ENCODE results near the gene S100A9.

Gene S100A9

GRCh38 chr1:153387001-153387400 lies 29.3 kb downstream of the S100A9 start:
- TF ChIP-seq Cebpa-rat (IDR thresholded peaks at IDR 0.05), result no peak
- Histone ChIP-seq H3K9me3 (0 out of 2 replicates have a peak, but pooled peaks cover 12% of the 10 kb centered on the region), H3K4me2 (peak overlapping the region; percentile 61; the same call in 1 of the 2 replicates), H3K9ac (no peak overlapping the region), H3K4me3 (no peak overlapping the region), H3K27ac (no peak overlapping the region), H3K27me3 (no peaks in the 10 kb centered on the region), H3K36me3 (no peaks in the 10 kb centered on the region), H3K4me1 (peaks cover 19% of the 10 kb centered on the region), H4K20me1 (no peaks in the 10 kb centered on the region)

DNA sequence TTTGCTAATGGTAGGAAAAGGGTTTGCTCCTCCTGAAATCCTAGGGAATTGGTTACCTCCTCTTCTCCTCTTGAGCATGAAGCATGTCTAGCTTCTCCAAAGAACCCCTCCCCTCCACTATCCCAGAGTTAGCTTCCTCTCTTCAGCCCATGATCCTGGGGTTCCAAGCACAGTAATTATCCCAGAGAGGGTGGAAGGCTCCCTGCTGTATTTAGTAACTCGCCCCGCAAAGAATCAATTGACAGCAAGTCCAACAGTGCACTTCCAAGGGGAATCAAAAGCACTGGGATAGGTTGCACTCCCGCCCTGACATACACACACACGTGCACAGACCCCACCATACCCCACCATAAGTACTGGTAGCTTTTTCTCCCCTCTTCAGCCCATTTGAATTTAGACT lies 30.1 kb downstream of the S100A9 start:
- Histone ChIP-seq H3K9ac (no peak overlapping the region), H3K27me3 (no peaks in the 10 kb centered on the region)

GRCh38 chr1:153389401-153389800 lies 31.7 kb downstream of the S100A9 start:
- no peak for TF ChIP-seq Cebpa-rat (IDR thresholded peaks at IDR 0.05)
- Histone ChIP-seq H3K4me1 (peaks cover 25% of the 10 kb centered on the region), H3K4me3 (no peak overlapping the region), H3K36me3 (no peaks in the 10 kb centered on the region), H3K9me3 (no peaks in the 10 kb centered on the region), H3K4me2 (no peak overlapping the region), H3K27ac (no peak overlapping the region), H3K27me3 (no peaks in the 10 kb centered on the region), H3K9ac (no peak overlapping the region), H4K20me1 (no peaks in the 10 kb centered on the region)

More for the DNA sequence above, 30.1 kb downstream of the S100A9 start:
- Histone ChIP-seq H3K36me3 (no peaks in the 10 kb centered on the region), H3K9me3 (0 out of 2 replicates have a peak, but pooled peaks cover 4% of the 10 kb centered on the region), H3K4me2 (no peak overlapping the region), H3K4me1 (peaks cover 19% of the 10 kb centered on the region), H3K4me3 (no peak overlapping the region), H3K27ac (no peak overlapping the region), H4K20me1 (no peaks in the 10 kb centered on the region)
- no peak for TF ChIP-seq Cebpa-rat (IDR thresholded peaks at IDR 0.05)

DNA sequence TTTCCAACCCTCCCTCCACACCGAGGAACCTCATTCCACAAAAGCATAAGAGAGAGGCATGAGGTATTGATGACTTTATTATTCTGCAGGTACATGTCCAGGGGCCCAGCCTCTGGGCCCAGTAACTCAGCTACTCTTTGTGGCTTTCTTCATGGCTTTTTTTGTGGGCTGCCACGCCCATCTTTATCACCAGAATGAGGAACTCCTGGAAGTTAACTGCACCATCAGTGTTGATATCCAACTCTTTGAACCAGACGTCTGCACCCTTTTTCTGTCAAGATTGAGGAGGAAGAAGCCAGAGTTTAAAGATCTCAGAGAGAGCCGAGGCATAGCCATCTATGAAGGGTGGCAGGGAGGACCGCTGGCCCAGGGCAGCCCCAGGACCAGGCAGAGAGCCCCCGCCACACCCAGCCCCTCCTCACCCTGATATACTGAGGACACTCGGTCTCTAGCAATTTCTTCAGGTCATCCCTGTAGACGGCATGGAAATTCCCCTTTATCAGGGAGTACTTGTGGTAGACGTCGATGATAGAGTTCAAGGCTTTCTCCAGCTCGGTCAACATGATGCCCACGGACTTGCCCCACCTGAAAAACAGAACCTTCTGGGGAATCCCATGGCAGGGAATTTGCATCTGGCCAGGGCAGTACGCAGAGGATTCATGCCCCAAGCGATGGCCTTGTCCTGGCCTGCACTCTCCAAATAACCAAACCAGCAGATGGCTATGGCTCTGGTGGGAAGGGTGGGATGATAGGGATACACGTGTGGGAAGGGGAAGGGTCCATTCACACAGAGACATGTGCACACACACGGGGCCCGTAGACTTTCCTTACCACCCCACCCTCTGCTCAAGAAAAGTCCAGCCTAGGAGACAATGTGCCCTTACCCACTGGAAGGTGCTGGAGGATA lies 32.6 kb downstream of the S100A9 start:
- no peak overlapping the region for H3K27ac ChIP-seq
- no peak for TF ChIP-seq Cebpa-rat (IDR thresholded peaks at IDR 0.05)
- no peak overlapping the region for H3K4me2 ChIP-seq
- no peaks in the 10 kb centered on the region for H3K36me3 ChIP-seq
- H3K4me3 ChIP-seq, result no peak overlapping the region
- H4K20me1 ChIP-seq, result no peaks in the 10 kb centered on the region
- H3K9me3 ChIP-seq, result no peaks in the 10 kb centered on the region
- H3K4me1 ChIP-seq, result peaks cover 34% of the 10 kb centered on the region
- H3K27me3 ChIP-seq, result no peaks in the 10 kb centered on the region
- no peak overlapping the region for H3K9ac ChIP-seq

- Histone ChIP-seq H3K9me3 (no peaks in the 10 kb centered on the region), H3K9ac (no peak within 1 kb of the TSS), H3K4me3 (no peak within 1 kb of the TSS), H3K36me3 (no peaks in the 10 kb centered on the region), H3K27ac (no peak within 1 kb of the TSS), H3K27me3 (no peaks in the 10 kb centered on the region), H3K4me2 (no peak within 1 kb of the TSS), H4K20me1 (no peaks in the 10 kb centered on the region), H3K4me1 (peaks cover 38% of the 10 kb centered on the region)
- TF ChIP-seq Cebpa-rat (IDR thresholded peaks at IDR 0.05), result no peak
Measured at GRCh38 chr1:153390938-153391710, 33.5 kb downstream of the S100A9 start, which contains the start of gene S100A8. S100A8 (minus strand) TSS chr1:153391073; CDS start chr1:153390535, 538 bp downstream.

GRCh38 chr1:153392258-153392657 lies 34.6 kb downstream of the S100A9 start:
- Histone ChIP-seq H3K4me1 (peaks cover 42% of the 10 kb centered on the region), H3K27ac (no peak overlapping the region), H3K36me3 (no peaks in the 10 kb centered on the region), H3K9me3 (no peaks in the 10 kb centered on the region), H4K20me1 (no peaks in the 10 kb centered on the region), H3K4me2 (no peak overlapping the region), H3K27me3 (no peaks in the 10 kb centered on the region), H3K4me3 (no peak overlapping the region), H3K9ac (no peak overlapping the region)
- TF ChIP-seq Cebpa-rat (IDR thresholded peaks at IDR 0.05), result no peak

DNA sequence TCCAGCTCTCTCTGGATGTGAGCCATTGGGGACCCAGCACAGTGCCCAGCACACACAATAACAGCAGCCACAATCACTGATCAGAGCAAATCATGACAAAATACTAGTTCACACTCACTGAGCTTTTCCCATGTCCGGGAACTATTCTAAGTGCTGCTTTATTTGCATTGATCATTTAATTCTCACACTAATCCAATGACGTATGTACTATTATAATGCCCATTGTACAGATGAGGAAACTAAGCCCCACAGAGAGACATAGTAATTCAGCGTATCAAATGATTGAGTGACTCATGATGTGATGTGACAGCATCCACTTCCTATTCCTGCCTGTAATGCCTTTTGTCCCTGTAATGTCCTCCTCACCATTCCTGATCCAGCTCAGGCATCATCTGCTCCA lies 35.2 kb downstream of the S100A9 start:
- Histone ChIP-seq H3K9ac (no peak overlapping the region), H4K20me1 (no peaks in the 10 kb centered on the region)

DNA sequence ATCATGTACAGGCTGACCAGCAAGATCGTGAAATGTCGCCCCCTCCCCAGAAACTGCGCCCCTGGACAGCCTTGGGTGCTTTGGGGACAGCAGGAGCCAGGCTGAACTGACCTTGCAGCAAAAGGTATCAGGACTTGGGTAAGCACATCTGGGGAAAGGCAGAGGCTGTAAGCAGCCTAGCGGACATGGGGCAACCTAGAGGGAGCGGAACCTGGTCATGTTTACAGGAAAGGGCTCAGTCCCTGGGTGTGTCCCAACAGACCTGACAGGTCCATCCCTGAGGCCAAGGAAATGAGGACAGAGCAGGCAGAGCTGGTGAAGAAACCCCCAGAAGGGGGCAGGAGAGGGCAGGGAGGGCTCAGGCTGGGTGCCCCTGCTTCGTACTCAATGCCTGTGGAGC lies 36.3 kb downstream of the S100A9 start:
- no peaks in the 10 kb centered on the region for H3K9me3 ChIP-seq
- peaks cover 50% of the 10 kb centered on the region for H3K4me1 ChIP-seq
- no peaks in the 10 kb centered on the region for H3K27me3 ChIP-seq
- peak overlapping the region; percentile 76 for H3K4me2 ChIP-seq
- H3K36me3 ChIP-seq, result no peaks in the 10 kb centered on the region
- H4K20me1 ChIP-seq, result no peaks in the 10 kb centered on the region
- no peak overlapping the region for H3K9ac ChIP-seq
- H3K27ac ChIP-seq, result no peak overlapping the region
- TF ChIP-seq Cebpa-rat (IDR thresholded peaks at IDR 0.05), result no peak
- no peak overlapping the region for H3K4me3 ChIP-seq

More for the DNA sequence above, 35.2 kb downstream of the S100A9 start:
- no peaks in the 10 kb centered on the region for H3K27me3 ChIP-seq
- no peak for TF ChIP-seq Cebpa-rat (IDR thresholded peaks at IDR 0.05)
- H3K4me1 ChIP-seq, result peaks cover 48% of the 10 kb centered on the region
- no peaks in the 10 kb centered on the region for H3K9me3 ChIP-seq
- H3K4me3 ChIP-seq, result no peak overlapping the region
- no peaks in the 10 kb centered on the region for H3K36me3 ChIP-seq
- no peak overlapping the region for H3K4me2 ChIP-seq
- no peak overlapping the region for H3K27ac ChIP-seq

DNA sequence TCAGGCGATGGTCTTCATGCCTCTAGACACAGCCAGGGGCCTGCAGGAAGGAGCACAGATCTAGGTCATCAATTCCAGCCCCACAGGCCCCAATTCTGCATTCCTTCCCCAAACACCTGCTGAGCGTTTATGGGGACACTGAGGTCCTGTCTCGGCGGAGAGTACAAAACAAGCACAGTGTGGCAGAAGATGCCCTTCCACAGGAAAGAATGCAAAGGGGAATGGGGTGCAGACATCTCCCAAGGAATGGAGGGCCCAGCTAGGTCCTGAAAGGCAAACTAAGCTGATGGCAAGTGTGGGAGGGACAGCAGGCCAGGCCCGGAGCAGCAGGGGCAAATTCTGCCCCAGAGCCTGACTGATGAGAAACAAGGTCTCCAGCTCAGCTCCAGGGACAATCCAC lies 36.7 kb downstream of the S100A9 start:
- H3K36me3 ChIP-seq, result no peaks in the 10 kb centered on the region
- H3K4me1 ChIP-seq, result peaks cover 50% of the 10 kb centered on the region
- H3K9ac ChIP-seq, result no peak overlapping the region
- no peak overlapping the region for H3K4me3 ChIP-seq
- no peak for TF ChIP-seq Cebpa-rat (IDR thresholded peaks at IDR 0.05)
- H3K9me3 ChIP-seq, result no peaks in the 10 kb centered on the region
- no peak overlapping the region for H3K27ac ChIP-seq
- H3K27me3 ChIP-seq, result no peaks in the 10 kb centered on the region
- peak overlapping the region; percentile 76 for H3K4me2 ChIP-seq
- no peaks in the 10 kb centered on the region for H4K20me1 ChIP-seq
